BLaER1 (cell line): ENCODE measurements around the gene GABBR1.
"Not testable (repeated sequence)": the region's sequence is repeated elsewhere in the genome, so short reads cannot be mapped to it uniquely, and the experiment has no call there.

Experiments
- H3K27ac ChIP-seq: shearing (Covaris generic); formaldehyde crosslinking; 2 replicates; pipeline ENCODE4 v1.8.1; 2022
- H3K27me3 ChIP-seq: shearing (Covaris generic); formaldehyde crosslinking; 2 replicates; pipeline ENCODE4 v1.8.1; 2022
- H3K36me3 ChIP-seq: shearing (Covaris generic); formaldehyde crosslinking; 2 replicates; pipeline ENCODE4 v1.8.1; 2022
- H3K4me1 ChIP-seq: shearing (Covaris generic); formaldehyde crosslinking; 2 replicates; pipeline ENCODE4 v1.8.1; 2022
- H3K4me2 ChIP-seq: shearing (Covaris generic); formaldehyde crosslinking; 2 replicates; pipeline ENCODE4 v1.8.1; 2022
- H3K4me3 ChIP-seq: shearing (Covaris generic); formaldehyde crosslinking; 2 replicates; pipeline ENCODE4 v1.8.1; 2022
- H3K9ac ChIP-seq: shearing (Covaris generic); formaldehyde crosslinking; 2 replicates; pipeline ENCODE4 v1.8.1; 2022
- H3K9me3 ChIP-seq: shearing (Covaris generic); formaldehyde crosslinking; 2 replicates; pipeline ENCODE4 v1.8.1; 2022
- H4K20me1 ChIP-seq: shearing (Covaris generic); formaldehyde crosslinking; 2 replicates; pipeline ENCODE4 v1.8.1; 2022
- Cebpa-rat ChIP-seq: shearing (Covaris generic); IDR thresholded peaks from 2 replicates; pipeline ENCODE4 v1.8.1; 2022

GABBR1 gene

GRCh38 chr6:29632789-29633533, at the start of gene GABBR1:
Gene GABBR1 (minus strand): TSS chr6:29633183. CDS start chr6:29632385, 798 bp downstream.
- peak within 1 kb of the TSS; percentile 74 for H3K4me3 ChIP-seq
- peaks cover 49% of the 10 kb centered on the region for H3K4me1 ChIP-seq
- H3K9ac ChIP-seq: peak within 1 kb of the TSS; percentile 74
- TF ChIP-seq Cebpa-rat: no peak
- H3K27ac ChIP-seq: peak within 1 kb of the TSS; percentile 64
- H3K9me3 ChIP-seq: no peaks in the 10 kb centered on the region
- peak within 1 kb of the TSS; percentile 92 for H3K4me2 ChIP-seq
- no peaks in the 10 kb centered on the region for H3K27me3 ChIP-seq
- no peaks in the 10 kb centered on the region for H3K36me3 ChIP-seq
- peaks cover 24% of the 10 kb centered on the region for H4K20me1 ChIP-seq

DNA sequence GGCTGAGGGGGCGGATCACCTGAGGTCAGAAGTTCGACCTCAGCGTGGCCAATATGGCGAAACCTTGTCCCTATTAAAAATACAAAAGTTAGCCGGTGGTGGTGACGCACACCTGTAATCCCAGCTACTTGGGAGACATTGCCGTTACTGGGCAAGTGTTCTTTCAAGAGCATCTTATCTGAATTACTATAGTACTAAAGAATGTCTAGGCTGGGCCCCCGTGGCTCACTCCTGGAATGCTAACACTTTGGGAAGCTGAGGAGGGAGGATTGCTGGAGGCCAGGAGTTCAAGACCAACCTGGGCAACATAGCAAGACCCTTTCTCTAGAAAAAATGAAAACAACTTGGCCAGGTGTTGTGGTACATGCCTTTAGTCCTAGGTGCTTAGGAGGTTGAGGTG, 48.8 kb upstream of the GABBR1 start:
- no peaks in the 10 kb centered on the region for H4K20me1 ChIP-seq
- no peak overlapping the region for H3K4me2 ChIP-seq
- no peaks in the 10 kb centered on the region for H3K36me3 ChIP-seq
- peaks cover 6% of the 10 kb centered on the region for H3K4me1 ChIP-seq
- no peak overlapping the region for H3K27ac ChIP-seq
- H3K4me3 ChIP-seq: no peak overlapping the region
- no peak for TF ChIP-seq Cebpa-rat
- H3K9me3 ChIP-seq: peaks cover 10% of the 10 kb centered on the region; the same call in 1 of the 2 replicates
- no peaks in the 10 kb centered on the region for H3K27me3 ChIP-seq
- H3K9ac ChIP-seq: no peak overlapping the region

GRCh38 chr6:29680904-29681303, 47.9 kb upstream of the GABBR1 start, which contains the start of gene ZFP57:
Gene ZFP57 (minus strand): TSS chr6:29681152. CDS start chr6:29677003, 4,149 bp downstream.
- no peaks in the 10 kb centered on the region for H3K36me3 ChIP-seq
- no peak within 1 kb of the TSS for H3K4me3 ChIP-seq
- H3K27ac ChIP-seq: no peak within 1 kb of the TSS

DNA sequence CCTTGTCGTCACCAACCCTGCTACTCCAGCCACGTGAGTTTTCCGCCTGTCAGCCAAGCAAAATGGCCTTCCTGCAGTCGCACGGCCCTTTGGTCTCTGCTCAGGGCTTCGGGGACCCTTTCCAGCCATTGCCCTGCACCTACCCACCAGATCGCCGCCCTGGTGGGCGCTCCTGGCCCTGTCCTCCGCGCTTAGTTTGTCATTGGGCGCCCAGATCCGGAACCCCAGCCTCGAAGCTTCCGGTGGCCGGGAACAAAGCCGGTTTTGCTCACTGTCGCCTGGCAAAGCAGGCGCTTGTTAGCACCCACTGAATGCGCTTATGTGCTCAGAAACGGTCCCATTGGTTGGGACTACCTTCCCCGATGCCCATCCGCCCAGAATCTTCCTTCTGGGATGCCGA, 47.4 kb upstream of the GABBR1 start:
- Histone ChIP-seq H4K20me1 (no peaks in the 10 kb centered on the region), H3K36me3 (no peaks in the 10 kb centered on the region), H3K27ac (no peak overlapping the region), H3K9me3 (peaks cover 10% of the 10 kb centered on the region; the same call in 1 of the 2 replicates), H3K4me3 (no peak overlapping the region), H3K4me2 (no peak overlapping the region), H3K4me1 (peaks cover 10% of the 10 kb centered on the region), H3K9ac (no peak overlapping the region), H3K27me3 (no peaks in the 10 kb centered on the region)
- no peak for TF ChIP-seq Cebpa-rat

More at GRCh38 chr6:29680904-29681303, 47.9 kb upstream of the GABBR1 start, which contains the start of gene ZFP57:
- Histone ChIP-seq H3K27me3 (no peaks in the 10 kb centered on the region), H3K9ac (no peak within 1 kb of the TSS), H3K9me3 (peaks cover 10% of the 10 kb centered on the region; the same call in 1 of the 2 replicates), H4K20me1 (no peaks in the 10 kb centered on the region), H3K4me1 (peaks cover 10% of the 10 kb centered on the region), H3K4me2 (no peak within 1 kb of the TSS)
- no peak for TF ChIP-seq Cebpa-rat

GRCh38 chr6:29679962-29680361, 47.0 kb upstream of the GABBR1 start:
- Histone ChIP-seq H3K27ac (no peak overlapping the region), H4K20me1 (no peaks in the 10 kb centered on the region), H3K4me3 (no peak overlapping the region), H3K27me3 (no peaks in the 10 kb centered on the region), H3K9ac (no peak overlapping the region), H3K36me3 (no peaks in the 10 kb centered on the region), H3K4me2 (no peak overlapping the region), H3K9me3 (peaks cover 10% of the 10 kb centered on the region; the same call in 1 of the 2 replicates), H3K4me1 (peaks cover 10% of the 10 kb centered on the region)
- no peak for TF ChIP-seq Cebpa-rat

- Histone ChIP-seq H3K4me2 (no peak overlapping the region), H3K4me3 (no peak overlapping the region), H3K9ac (no peak overlapping the region), H3K27ac (no peak overlapping the region), H3K4me1 (peaks cover 10% of the 10 kb centered on the region), H3K9me3 (peaks cover 10% of the 10 kb centered on the region; the same call in 1 of the 2 replicates), H4K20me1 (no peaks in the 10 kb centered on the region), H3K27me3 (no peaks in the 10 kb centered on the region), H3K36me3 (no peaks in the 10 kb centered on the region)
- TF ChIP-seq Cebpa-rat: no peak
Observed at GRCh38 chr6:29678114-29678513, 45.1 kb upstream of the GABBR1 start.

DNA sequence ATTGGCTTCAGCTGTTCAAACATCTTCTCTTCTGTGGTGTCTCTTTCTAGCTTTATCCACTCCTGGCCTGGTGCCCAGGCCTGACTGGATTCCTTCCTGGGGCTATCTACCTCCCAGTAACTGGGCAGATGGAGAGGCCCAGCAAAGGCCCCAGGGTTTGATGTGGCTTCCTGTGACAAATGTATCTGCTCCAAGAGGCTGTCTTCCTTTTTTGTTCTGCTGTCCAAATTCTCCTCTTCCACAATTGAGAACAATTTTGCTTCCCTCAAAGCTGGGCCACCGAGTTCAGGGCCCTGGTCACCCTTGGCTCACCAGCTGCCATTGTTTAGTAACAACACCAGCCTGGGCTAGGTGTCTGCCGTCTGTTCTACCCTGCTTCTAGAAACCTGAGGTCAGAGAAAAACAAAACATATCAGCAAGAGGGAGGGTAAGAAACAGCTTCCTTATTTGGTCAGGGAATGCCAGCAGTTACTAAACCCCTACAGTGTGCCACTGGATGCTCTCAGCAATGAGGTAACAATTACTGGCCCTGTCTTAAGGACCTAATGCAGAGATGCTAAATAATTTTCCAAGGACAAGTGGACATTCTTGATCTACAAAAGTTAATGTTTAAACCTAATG, 44.1 kb upstream of the GABBR1 start:
- peaks cover 10% of the 10 kb centered on the region for H3K4me1 ChIP-seq
- H3K9ac ChIP-seq: no peak overlapping the region
- no peaks in the 10 kb centered on the region for H3K36me3 ChIP-seq
- peak overlapping the region; percentile 13; the same call in 1 of the 2 replicates for H3K4me2 ChIP-seq
- H4K20me1 ChIP-seq: no peaks in the 10 kb centered on the region
- no peak for TF ChIP-seq Cebpa-rat
- 0 out of 2 replicates have a peak overlapping the region, but pooled peaks have one; percentile 12 for H3K27ac ChIP-seq
- no peaks in the 10 kb centered on the region for H3K27me3 ChIP-seq
- peaks cover 10% of the 10 kb centered on the region; the same call in 1 of the 2 replicates for H3K9me3 ChIP-seq
- no peak overlapping the region for H3K4me3 ChIP-seq

GRCh38 chr6:29675561-29675960, 42.6 kb upstream of the GABBR1 start:
- Histone ChIP-seq H3K4me3 (no peak overlapping the region), H3K36me3 (no peaks in the 10 kb centered on the region), H3K27ac (no peak overlapping the region), H3K27me3 (no peaks in the 10 kb centered on the region), H4K20me1 (no peaks in the 10 kb centered on the region), H3K4me1 (peaks cover 10% of the 10 kb centered on the region), H3K4me2 (no peak overlapping the region), H3K9me3 (peaks cover 6% of the 10 kb centered on the region; the same call in 1 of the 2 replicates), H3K9ac (no peak overlapping the region)
- TF ChIP-seq Cebpa-rat: no peak

GRCh38 chr6:29674008-29674407, 41.0 kb upstream of the GABBR1 start:
- H3K4me1 ChIP-seq: peaks cover 10% of the 10 kb centered on the region
- TF ChIP-seq Cebpa-rat: no peak
- H3K27me3 ChIP-seq: no peaks in the 10 kb centered on the region
- no peak overlapping the region for H3K4me2 ChIP-seq
- no peak overlapping the region for H3K4me3 ChIP-seq
- no peaks in the 10 kb centered on the region for H4K20me1 ChIP-seq
- no peak overlapping the region for H3K27ac ChIP-seq
- H3K9me3 ChIP-seq: no peaks in the 10 kb centered on the region
- H3K36me3 ChIP-seq: no peaks in the 10 kb centered on the region
- H3K9ac ChIP-seq: no peak overlapping the region

DNA sequence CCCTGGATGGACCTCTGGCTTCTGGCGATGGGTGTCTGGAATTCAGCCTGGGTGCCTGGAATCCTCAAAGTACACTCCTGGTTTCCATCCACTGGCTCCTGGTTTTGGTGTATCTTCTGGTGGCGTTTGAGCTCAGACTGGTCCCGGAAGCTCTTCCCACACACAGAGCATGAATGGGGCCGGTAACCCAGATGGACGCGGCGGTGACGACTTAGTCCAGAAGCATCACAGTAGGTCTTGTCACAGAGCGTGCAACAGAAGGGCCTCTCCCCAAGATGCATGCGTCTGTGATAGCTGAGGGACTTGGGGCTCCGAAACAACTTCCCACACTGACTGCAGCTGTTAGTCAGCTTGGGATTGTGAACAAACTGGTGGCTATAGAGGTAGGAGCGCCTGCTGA, 40.2 kb upstream of the GABBR1 start:
- Histone ChIP-seq H3K27ac (no peak overlapping the region), H3K9ac (no peak overlapping the region), H3K36me3 (no peaks in the 10 kb centered on the region), H4K20me1 (no peaks in the 10 kb centered on the region), H3K27me3 (no peaks in the 10 kb centered on the region), H3K9me3 (no peaks in the 10 kb centered on the region), H3K4me2 (no peak overlapping the region), H3K4me3 (no peak overlapping the region), H3K4me1 (peaks cover 10% of the 10 kb centered on the region)
- TF ChIP-seq Cebpa-rat: no peak

GRCh38 chr6:29672116-29672515, 39.1 kb upstream of the GABBR1 start:
- H3K4me1 ChIP-seq, H3K4me2 ChIP-seq, H3K9me3 ChIP-seq, H3K27me3 ChIP-seq, H4K20me1 ChIP-seq, H3K4me3 ChIP-seq, H3K9ac ChIP-seq, H3K36me3 ChIP-seq, H3K27ac ChIP-seq: not testable (repeated sequence)
